NT2/D1 (cell line): ENCODE measurements around the gene DESI2.

Experiments
- SUZ12 ChIP-seq: IDR thresholded peaks from 2 replicates; pipeline ENCODE4 v1.6.1; 2011; ENCODE audit not compliant: insufficient read length, insufficient read depth; ENCODE audit errors: extremely low read depth
- ZNF274 ChIP-seq: IDR thresholded peaks from 2 replicates; pipeline ENCODE4 v1.6.1; 2011; ENCODE audit warnings: mild to moderate bottlenecking, low read depth, low read length

DNA sequence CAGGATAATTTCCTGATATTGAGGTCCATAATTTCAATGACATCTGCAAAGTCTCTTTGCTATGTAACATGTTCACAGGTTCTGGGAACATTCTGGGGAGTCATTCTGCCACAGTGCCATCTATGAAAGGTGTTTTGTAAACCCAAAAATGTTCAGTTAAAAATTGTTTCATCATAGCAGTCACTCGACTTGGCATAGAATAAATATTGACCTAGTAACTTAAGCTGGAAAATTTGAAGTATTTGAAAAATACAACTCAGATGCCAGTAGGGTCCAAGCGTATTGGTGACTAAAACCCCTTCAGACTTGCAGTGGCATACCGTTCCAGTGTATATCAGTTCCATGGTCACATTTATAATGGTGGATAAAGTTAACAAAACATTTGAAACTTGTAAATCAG, 6.8 kb downstream of the DESI2 start:
- TF ChIP-seq ZNF274 = no peak
- TF ChIP-seq SUZ12 = no peak
